MG63 (cell line): ENCODE results near the gene WEE2. TPM values are rescaled to one million over a fixed set of nuclear protein-coding genes. Genes with fewer than 3 reads are reported as not detected.
"Not testable (repeated sequence)": the region's sequence is repeated elsewhere in the genome, so short reads cannot be mapped to it uniquely, and the experiment has no call there.

ENCODE experiments used
- DNase-seq: peaks from one replicate; pipeline ENCODE4 v3.0.0-alpha.2; 2020
- H3K27me3 ChIP-seq: fragments of 250-450 bp; sonication (Bioruptor Pico); 2 replicates; pipeline ENCODE4 v1.5.1; 2020; ENCODE audit warnings: mild to moderate bottlenecking, moderate library complexity
- H3K36me3 ChIP-seq: fragments of 250-450 bp; sonication (Bioruptor Pico); 2 replicates; pipeline ENCODE4 v1.5.1; 2020; ENCODE audit warnings: mild to moderate bottlenecking, moderate library complexity
- H3K4me3 ChIP-seq: fragments of 250-450 bp; sonication (Bioruptor Pico); 2 replicates; pipeline ENCODE4 v1.5.1; 2020; ENCODE audit warnings: mild to moderate bottlenecking, moderate library complexity
- H3K9me3 ChIP-seq: fragments of 250-450 bp; sonication (Bioruptor Pico); 2 replicates; pipeline ENCODE4 v1.5.1; 2020; ENCODE audit warnings: mild to moderate bottlenecking, moderate library complexity
- total RNA-seq: library from RNA; depleted of rRNA; stranded (reverse); fragments of >200 nt; shearing (Covaris generic); gene quantifications from 2 replicates; pipeline ENCODE4 v1.2.3, GENCODE V29; 2014; ENCODE audit warnings: low replicate concordance

The WEE2 gene
- total RNA-seq, 1 experiment from 2014 or later = not detected

- no peak overlapping the region for H3K4me3 ChIP-seq
- no peaks in the 10 kb centered on the region for H3K27me3 ChIP-seq
- no peaks in the 10 kb centered on the region for H3K9me3 ChIP-seq
- H3K36me3 ChIP-seq = no peaks in the 10 kb centered on the region
- DNase-seq = no peak
These were observed 23.5 kb downstream of the WEE2 start for GRCh38 chr7:141731476-141732149.

GRCh38 chr7:141737118-141737835 lies 29.1 kb downstream of the WEE2 start:
- peak; percentile 1 for DNase-seq
- Histone ChIP-seq H3K9me3 (no peaks in the 10 kb centered on the region), H3K36me3 (peaks cover 25% of the 10 kb centered on the region), H3K4me3 (peak overlapping the region; percentile 93), H3K27me3 (no peaks in the 10 kb centered on the region)

GRCh38 chr7:141737836-141738591 lies 29.9 kb downstream of the WEE2 start, which contains the start of gene SSBP1:
Gene SSBP1 (plus strand): TSS chr7:141738358. CDS start chr7:141739167, 809 bp downstream.
- peak; percentile 84 for DNase-seq
- peaks cover 31% of the 10 kb centered on the region for H3K36me3 ChIP-seq
- H3K9me3 ChIP-seq = no peaks in the 10 kb centered on the region
- H3K4me3 ChIP-seq = peak within 1 kb of the TSS; percentile 93
- H3K27me3 ChIP-seq = no peaks in the 10 kb centered on the region

- Histone ChIP-seq H3K4me3 (peak overlapping the region; percentile 93), H3K9me3 (no peaks in the 10 kb centered on the region), H3K36me3 (peaks cover 36% of the 10 kb centered on the region), H3K27me3 (no peaks in the 10 kb centered on the region)
- no peak for DNase-seq
These were observed 30.4 kb downstream of the WEE2 start for GRCh38 chr7:141738592-141739013.

GRCh38 chr7:141739250-141739649 lies 31.1 kb downstream of the WEE2 start:
- no peaks in the 10 kb centered on the region for H3K9me3 ChIP-seq
- DNase-seq = no peak
- no peaks in the 10 kb centered on the region for H3K27me3 ChIP-seq
- H3K4me3 ChIP-seq = peak overlapping the region; percentile 93
- peaks cover 43% of the 10 kb centered on the region for H3K36me3 ChIP-seq

GRCh38 chr7:141742229-141742628 lies 34.1 kb downstream of the WEE2 start:
- H3K36me3 ChIP-seq = peaks cover 67% of the 10 kb centered on the region
- DNase-seq = no peak
- no peak overlapping the region for H3K4me3 ChIP-seq
- no peaks in the 10 kb centered on the region for H3K9me3 ChIP-seq
- no peaks in the 10 kb centered on the region for H3K27me3 ChIP-seq

- H3K4me3 ChIP-seq = no peak overlapping the region
- H3K36me3 ChIP-seq = peaks cover 79% of the 10 kb centered on the region
- DNase-seq = no peak
- no peaks in the 10 kb centered on the region for H3K27me3 ChIP-seq
- no peaks in the 10 kb centered on the region for H3K9me3 ChIP-seq
These were observed 36.0 kb downstream of the WEE2 start for GRCh38 chr7:141744131-141744530.

GRCh38 chr7:141748396-141748795 lies 40.2 kb downstream of the WEE2 start:
- Histone ChIP-seq H3K27me3 (no peaks in the 10 kb centered on the region), H3K9me3 (peaks cover 3% of the 10 kb centered on the region; the same call in 1 of the 2 replicates), H3K36me3 (peaks cover 85% of the 10 kb centered on the region), H3K4me3 (no peak overlapping the region)
- no peak for DNase-seq

- DNase-seq = peak; percentile 17
These were observed 43.8 kb downstream of the WEE2 start for GRCh38 chr7:141751904-141752303.

GRCh38 chr7:141752634-141753033 lies 44.5 kb downstream of the WEE2 start:
- no peak for DNase-seq
- Histone ChIP-seq H3K36me3 (peaks cover 53% of the 10 kb centered on the region), H3K4me3 (no peak overlapping the region), H3K27me3 (no peaks in the 10 kb centered on the region), H3K9me3 (peaks cover 3% of the 10 kb centered on the region; the same call in 1 of the 2 replicates)

More at GRCh38 chr7:141751904-141752303, 43.8 kb downstream of the WEE2 start:
- not testable (repeated sequence) for H3K4me3 ChIP-seq, H3K9me3 ChIP-seq, H3K27me3 ChIP-seq
- H3K36me3 ChIP-seq = peaks cover 55% of the 10 kb centered on the region

- Histone ChIP-seq H3K27me3 (no peaks in the 10 kb centered on the region), H3K9me3 (peaks cover 3% of the 10 kb centered on the region; the same call in 1 of the 2 replicates), H3K36me3 (peaks cover 33% of the 10 kb centered on the region), H3K4me3 (no peak overlapping the region)
- DNase-seq = no peak
These were observed 46.8 kb downstream of the WEE2 start for GRCh38 chr7:141754939-141755338.

- Histone ChIP-seq H3K27me3 (no peaks in the 10 kb centered on the region), H3K36me3 (no peaks in the 10 kb centered on the region; the same call in 1 of the 2 replicates), H3K4me3 (no peak within 1 kb of the TSS), H3K9me3 (no peaks in the 10 kb centered on the region)
- DNase-seq = no peak
These were observed 55.6 kb downstream of the WEE2 start, which contains the start of gene TAS2R3 for GRCh38 chr7:141763797-141764196. Gene TAS2R3 (plus strand): TSS chr7:141764097. CDS start chr7:141764159, 62 bp downstream.

GRCh38 chr7:141770083-141770583 lies 62.0 kb downstream of the WEE2 start:
- not testable (repeated sequence) for H3K9me3 ChIP-seq, H3K4me3 ChIP-seq, H3K27me3 ChIP-seq, H3K36me3 ChIP-seq, DNase-seq

GRCh38 chr7:141776374-141776773 lies 68.2 kb downstream of the WEE2 start, which contains the start of gene TAS2R4:
Gene TAS2R4 (plus strand): TSS chr7:141776674. CDS start chr7:141778489, 1,815 bp downstream.
- H3K4me3 ChIP-seq = no peak within 1 kb of the TSS
- H3K9me3 ChIP-seq = no peaks in the 10 kb centered on the region
- H3K36me3 ChIP-seq = no peaks in the 10 kb centered on the region
- H3K27me3 ChIP-seq = no peaks in the 10 kb centered on the region
- DNase-seq = no peak
